ENCODE measurements around the gene AUTS2. TPM values are rescaled to one million over a fixed set of nuclear protein-coding genes. Genes with fewer than 3 reads are reported as not detected.

Gene AUTS2
- total RNA-seq (2021) (49.6 to 50.8 TPM (median 50.0 TPM) in 3 replicates), Bru-seq, nascent RNA (percentile 49 among the genes with signal in this experiment)
- long read RNA-seq, experiment 1, full-length matches to known transcripts = 14 of 118 reads
- long read RNA-seq, experiment 1, partial matches to known transcripts = 10 of 118 reads
- long read RNA-seq, experiment 1, other reads (novel, unspliced or antisense) = 94 of 118 reads
- long read RNA-seq, experiment 2, full-length matches to known transcripts = 6 of 36 reads
- long read RNA-seq, experiment 2, partial matches to known transcripts = 19 of 36 reads
- long read RNA-seq, experiment 2, other reads (novel, unspliced or antisense) = 11 of 36 reads
- long read RNA-seq, experiment 3, partial matches to known transcripts = 0 of 6 reads
- long read RNA-seq, experiment 3, other reads (novel, unspliced or antisense) = 6 of 6 reads

- DNase-seq (ENCODE audit: low spot score) (peak; percentile 84), ATAC-seq (peak; percentile 69)
- H3K4me1 Mint-ChIP-seq = peaks cover 4% of the 10 kb centered on the region
- TF ChIP-seq ZNF416 (CRISPR knock-in tag; IDR thresholded peaks at IDR 0.05) (no peak), KAT7 (CRISPR knock-in tag; IDR thresholded peaks at IDR 0.05; ENCODE audit: borderline replicate concordance) (0 out of 2 replicates have a peak, but pooled peaks have one; percentile 37), MAX (CRISPR knock-in tag; IDR thresholded peaks at IDR 0.05) (no peak), USF2 (CRISPR knock-in tag; IDR thresholded peaks at IDR 0.05) (peak; percentile 91), USF1 (CRISPR knock-in tag; IDR thresholded peaks at IDR 0.05) (peak; percentile 55; the same call in 1 of the 2 replicates), NFATC4 (CRISPR knock-in tag; IDR thresholded peaks at IDR 0.05) (no peak), FOXP4 (CRISPR knock-in tag; IDR thresholded peaks at IDR 0.05) (peak; percentile 23; the same call in 1 of the 2 replicates)
- H3K4me3 Mint-ChIP-seq = peak within 1 kb of the TSS; percentile 88
- H3K9me3 Mint-ChIP-seq = no peaks in the 10 kb centered on the region
- ChIA-PET POLR2A (no interaction called here), CTCF (no interaction called here)
- peaks cover 54% of the 10 kb centered on the region for H3K27me3 Mint-ChIP-seq (ENCODE audit: low read depth)
- no peak within 1 kb of the TSS for H3K27ac Mint-ChIP-seq
- H3K36me3 Mint-ChIP-seq = no peaks in the 10 kb centered on the region
Observed at GRCh38 chr7:69598081-69598486, at the start of gene AUTS2. Gene AUTS2 (plus strand): TSS chr7:69598475. CDS start chr7:69599654, 1,179 bp downstream.

- TF ChIP-seq TEAD1 (CRISPR knock-in tag; IDR thresholded peaks at IDR 0.05) (no peak), SMAD4 (CRISPR knock-in tag; IDR thresholded peaks at IDR 0.05) (no peak)
- ChIA-PET POLR2A (no interaction called here), CTCF (no interaction called here)
- Mint-ChIP-seq H3K27ac (no peak overlapping the region), H3K4me3 (no peak overlapping the region), H3K27me3 (ENCODE audit: low read depth) (no peaks in the 10 kb centered on the region; the same call in 1 of the 2 replicates), H3K4me1 (no peaks in the 10 kb centered on the region), H3K36me3 (no peaks in the 10 kb centered on the region), H3K9me3 (no peaks in the 10 kb centered on the region)
- DNase-seq (ENCODE audit: low spot score) = no peak
- ATAC-seq = no peak
Observed at GRCh38 chr7:69550991-69551390, 47.3 kb upstream of the AUTS2 start.

GRCh38 chr7:69553190-69553589 lies 45.1 kb upstream of the AUTS2 start:
- H3K4me3 Mint-ChIP-seq = no peak overlapping the region
- no peaks in the 10 kb centered on the region for H3K9me3 Mint-ChIP-seq
- no peaks in the 10 kb centered on the region for H3K36me3 Mint-ChIP-seq
- ATAC-seq (no peak), DNase-seq (ENCODE audit: low spot score) (no peak)
- H3K27ac Mint-ChIP-seq = no peak overlapping the region
- ChIA-PET POLR2A (no interaction called here), CTCF (no interaction called here)
- H3K4me1 Mint-ChIP-seq = no peaks in the 10 kb centered on the region
- no peaks in the 10 kb centered on the region; the same call in 1 of the 2 replicates for H3K27me3 Mint-ChIP-seq (ENCODE audit: low read depth)
- TF ChIP-seq GRHL2 (CRISPR knock-in tag; IDR thresholded peaks at IDR 0.05; ENCODE audit: insufficient replicate concordance, severe bottlenecking) (no peak), ZNF512 (CRISPR knock-in tag; IDR thresholded peaks at IDR 0.05; ENCODE audit: borderline replicate concordance) (no peak), ATF3 (CRISPR knock-in tag; conservative IDR thresholded peaks at IDR 0.05) (no peak), SOX15 (CRISPR knock-in tag; IDR thresholded peaks at IDR 0.05) (no peak), ZNF416 (CRISPR knock-in tag; IDR thresholded peaks at IDR 0.05) (no peak), USF2 (CRISPR knock-in tag; IDR thresholded peaks at IDR 0.05) (no peak), EMX1 (CRISPR knock-in tag; IDR thresholded peaks at IDR 0.05) (no peak), MAX (CRISPR knock-in tag; IDR thresholded peaks at IDR 0.05) (no peak), ESRRA (CRISPR knock-in tag; IDR thresholded peaks at IDR 0.05; ENCODE audit: borderline replicate concordance) (no peak), FOXP4 (CRISPR knock-in tag; IDR thresholded peaks at IDR 0.05) (no peak), PREB (CRISPR knock-in tag; IDR thresholded peaks at IDR 0.05; ENCODE audit: borderline replicate concordance) (no peak), ZBTB43 (CRISPR knock-in tag; IDR thresholded peaks at IDR 0.05) (no peak)
